ENCODE data around the gene CYB5A. TPM values are rescaled to one million over a fixed set of nuclear protein-coding genes. Genes with fewer than 3 reads are reported as not detected.
"Not testable (repeated sequence)": the region's sequence is repeated elsewhere in the genome, so short reads cannot be mapped to it uniquely, and the experiment has no call there.

The CYB5A gene
- polyA plus RNA-seq, 2 of the 4 experiments (the other 2 are of a cell fraction) = 132 to 267 TPM

DNA sequence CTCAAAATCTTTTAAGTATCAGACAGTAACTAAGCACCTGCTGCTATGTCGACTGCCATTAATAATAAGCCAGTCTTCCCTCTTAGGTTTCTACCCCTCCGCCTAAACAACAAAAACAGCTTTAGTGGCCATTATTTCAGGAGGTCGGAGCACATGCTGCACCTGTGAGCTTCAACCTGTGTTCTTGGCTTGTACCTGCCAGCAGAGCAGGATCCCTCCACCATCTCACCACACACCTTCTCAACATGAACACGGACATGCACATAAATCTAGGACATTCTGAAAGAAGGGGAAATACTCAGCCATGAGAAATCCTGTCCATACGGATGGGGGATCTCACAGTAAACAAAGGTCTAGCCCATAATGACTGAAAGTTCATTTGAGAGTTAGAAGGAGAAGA, 3.7 kb downstream of the CYB5A start (continued):
- TF ChIP-seq RFX5 (IDR thresholded peaks at IDR 0.05) (no peak), HOXA7 (CRISPR knock-in tag; IDR thresholded peaks at IDR 0.05) (no peak), POLR2AphosphoS2 (conservative IDR thresholded peaks at IDR 0.05; ENCODE audit: low read length) (no peak), FOSL2 (IDR thresholded peaks at IDR 0.05) (no peak), FOSL2 (CRISPR knock-in tag; IDR thresholded peaks at IDR 0.05) (no peak)

DNA sequence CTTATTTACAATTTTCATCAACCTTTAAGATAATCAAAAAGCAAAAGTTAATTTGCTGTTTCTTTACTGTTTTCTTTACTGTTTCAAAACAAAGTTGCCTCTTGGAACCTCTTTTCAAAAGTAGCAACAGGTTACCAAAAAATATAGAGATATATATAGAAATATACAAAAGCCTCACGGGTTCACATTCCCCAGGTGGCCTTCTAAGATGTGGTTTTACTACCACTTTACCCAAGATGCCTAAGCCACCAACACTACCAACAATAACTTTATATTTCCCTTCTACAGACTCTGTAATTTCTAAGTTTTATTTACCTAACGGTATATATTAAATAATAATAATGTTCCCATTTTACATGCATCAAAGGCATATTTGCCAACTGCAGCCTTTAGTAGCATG, 4.9 kb downstream of the CYB5A start:
- no peaks in the 10 kb centered on the region for H3K9me3 ChIP-seq
- FAIRE-seq = no peak
- no peak for DNase-seq (ENCODE audit: low read depth in 1 of 2, low spot score in 1 of 2)
- no peak for ATAC-seq
- no peak overlapping the region for H3K4me3 ChIP-seq
- CTCF ChIA-PET = no interaction called here
- WGBS (ENCODE audit: missing lambda C conversion rate) = 90% methylated on average over 2 of the region's 2 CpGs
- peaks cover 81% of the 10 kb centered on the region for H3K4me1 ChIP-seq
- no peak for TF ChIP-seq ZC3H11A (IDR thresholded peaks at IDR 0.05)
- TF ChIP-seq, protein P1, sequence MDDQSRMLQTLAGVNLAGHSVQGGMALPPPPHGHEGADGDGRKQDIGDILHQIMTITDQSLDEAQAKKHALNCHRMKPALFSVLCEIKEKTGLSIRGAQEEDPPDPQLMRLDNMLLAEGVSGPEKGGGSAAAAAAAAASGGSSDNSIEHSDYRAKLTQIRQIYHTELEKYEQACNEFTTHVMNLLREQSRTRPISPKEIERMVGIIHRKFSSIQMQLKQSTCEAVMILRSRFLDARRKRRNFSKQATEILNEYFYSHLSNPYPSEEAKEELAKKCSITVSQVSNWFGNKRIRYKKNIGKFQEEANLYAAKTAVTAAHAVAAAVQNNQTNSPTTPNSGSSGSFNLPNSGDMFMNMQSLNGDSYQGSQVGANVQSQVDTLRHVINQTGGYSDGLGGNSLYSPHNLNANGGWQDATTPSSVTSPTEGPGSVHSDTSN (IDR thresholded peaks at IDR 0.05) = no peak
- no peak overlapping the region for H3K27ac ChIP-seq
- H3K4me2 ChIP-seq = peak overlapping the region; percentile 38; the same call in 2 of the 3 replicates
- POLR2A ChIA-PET = no interaction called here

DNA sequence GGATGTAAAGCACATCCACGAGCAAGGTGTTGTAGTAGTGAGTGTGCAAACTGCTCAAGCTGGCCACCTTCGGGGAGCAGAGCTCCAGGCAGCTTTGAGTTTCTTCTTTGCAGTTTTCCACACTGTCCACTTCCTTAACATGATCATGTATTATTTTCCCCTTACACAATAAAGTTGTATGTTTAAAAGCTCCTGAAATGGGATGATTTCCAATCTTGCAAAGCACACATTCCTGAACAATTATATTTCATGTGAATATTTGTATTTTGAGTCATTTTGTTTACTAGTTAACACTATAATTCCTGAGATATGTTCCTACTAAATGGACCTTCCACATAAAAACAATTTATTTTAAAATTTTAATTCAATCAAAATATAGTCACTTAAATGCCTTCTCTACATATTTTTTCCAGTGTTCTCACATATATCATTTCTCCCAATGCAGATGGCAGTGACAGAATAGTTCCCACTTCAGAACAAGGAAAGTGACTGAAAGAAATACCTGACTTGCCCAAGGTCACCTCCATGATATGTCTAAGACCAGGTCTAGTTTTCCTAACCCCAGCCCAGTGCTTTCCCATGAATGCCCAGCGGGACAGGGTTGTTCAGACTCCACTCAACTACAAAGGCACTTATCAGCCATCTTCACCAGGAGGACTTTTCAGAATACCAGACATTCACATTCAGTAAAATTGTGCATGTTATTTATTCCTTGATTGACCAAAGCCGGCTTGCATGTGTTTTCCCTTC, 5.5 kb downstream of the CYB5A start:
- ATAC-seq (no peak), FAIRE-seq (no peak), DNase-seq (ENCODE audit: low read depth in 1 of 2, low spot score in 1 of 2) (no peak)
- CTCF ChIA-PET = no interaction called here
- TF ChIP-seq ZNF302 (CRISPR knock-in tag; IDR thresholded peaks at IDR 0.05) (no peak), RAD21 (conservative IDR thresholded peaks at IDR 0.05 in 1 of 2, IDR thresholded peaks at IDR 0.05 in 1 of 2) (no peak), CBX2 (IDR thresholded peaks at IDR 0.05; ENCODE audit: borderline replicate concordance, low read depth) (no peak), NR3C1 (IDR thresholded peaks at IDR 0.05) (no peak), KDM1A (IDR thresholded peaks at IDR 0.05; ENCODE audit: low read depth) (no peak), POLR2A (IDR thresholded peaks at IDR 0.05; ENCODE audit: low read length) (no peak)
- POLR2A ChIA-PET = no interaction called here
- Histone ChIP-seq H3K4me1 (peaks cover 87% of the 10 kb centered on the region), H3K9me3 (no peaks in the 10 kb centered on the region), H3K4me2 (peak overlapping the region; percentile 38; the same call in 2 of the 3 replicates), H3K27ac (peak overlapping the region; percentile 22 to 64; a peak in 3 of 6 replicates), H3K4me3 (no peak overlapping the region)
- 87% methylated on average over 4 of the region's 4 CpGs for WGBS (ENCODE audit: missing lambda C conversion rate)

DNA sequence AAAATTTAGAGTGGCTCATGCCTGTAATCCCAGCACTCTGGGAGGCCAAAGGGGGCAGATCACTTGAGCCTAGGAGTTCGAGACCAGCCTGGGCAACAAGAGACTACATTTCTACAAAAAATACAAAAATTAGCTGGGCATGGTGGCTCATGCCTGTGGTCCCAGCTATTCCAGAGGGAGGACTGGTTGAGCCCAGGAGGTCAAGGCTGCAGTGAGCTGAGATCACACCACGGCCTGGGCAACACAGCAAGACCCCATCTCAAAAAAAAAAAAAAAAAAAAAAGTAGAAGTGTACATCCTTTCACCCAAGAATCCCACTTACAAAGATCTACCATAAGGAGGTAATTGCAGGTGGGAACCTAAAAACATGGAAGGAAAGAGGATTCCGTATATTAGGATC, 6.2 kb downstream of the CYB5A start:
- H3K4me3 ChIP-seq = not testable (repeated sequence)
- CTCF ChIA-PET = interaction anchor here (1.2 kb wide), 1 partner anchor 68 kb away, joined by 3 read pairs; no protein-coding TSS in a partner anchor

DNA sequence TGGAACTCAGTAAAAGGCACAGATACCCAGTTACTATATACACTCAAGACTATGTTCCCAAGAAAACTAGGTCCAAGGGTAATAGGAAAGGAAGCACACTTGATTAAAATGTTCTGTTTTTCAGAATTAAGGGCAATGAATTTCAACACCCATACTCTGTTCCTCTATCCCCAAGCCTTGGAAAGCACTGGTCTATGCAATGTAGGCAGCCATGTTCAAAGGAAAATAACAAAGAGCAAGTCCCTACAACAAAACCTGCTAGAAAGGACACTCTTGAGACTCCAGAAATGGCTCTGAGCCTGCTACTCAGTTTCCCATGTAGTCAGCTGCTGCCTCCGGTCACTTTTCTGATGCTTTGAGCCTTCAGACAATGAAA, 6.8 kb downstream of the CYB5A start:
- Histone ChIP-seq H3K4me3 (no peak overlapping the region), H3K4me2 (no peak overlapping the region), H3K4me1 (peaks cover 76% of the 10 kb centered on the region), H3K9me3 (no peaks in the 10 kb centered on the region), H3K27ac (no peak overlapping the region; a peak in 2 of 6 replicates)
- CTCF ChIA-PET = interaction anchor here (1.2 kb wide), 1 partner anchor 68 kb away, joined by 3 read pairs; no protein-coding TSS in a partner anchor
- ATAC-seq = no peak
- TF ChIP-seq ZC3H11A (IDR thresholded peaks at IDR 0.05) = no peak
- TF ChIP-seq RFX5 (IDR thresholded peaks at IDR 0.05) = no peak
- no peak for TF ChIP-seq CBX2 (IDR thresholded peaks at IDR 0.05; ENCODE audit: borderline replicate concordance, low read depth)
- TF ChIP-seq TP53 (CRISPR knock-in tag; IDR thresholded peaks at IDR 0.05) = no peak
- TF ChIP-seq PHF8 (IDR thresholded peaks at IDR 0.05; ENCODE audit: borderline replicate concordance, low read depth) = no peak
- TF ChIP-seq FOXS1 (CRISPR knock-in tag; IDR thresholded peaks at IDR 0.05) = no peak
- TF ChIP-seq, protein P2, sequence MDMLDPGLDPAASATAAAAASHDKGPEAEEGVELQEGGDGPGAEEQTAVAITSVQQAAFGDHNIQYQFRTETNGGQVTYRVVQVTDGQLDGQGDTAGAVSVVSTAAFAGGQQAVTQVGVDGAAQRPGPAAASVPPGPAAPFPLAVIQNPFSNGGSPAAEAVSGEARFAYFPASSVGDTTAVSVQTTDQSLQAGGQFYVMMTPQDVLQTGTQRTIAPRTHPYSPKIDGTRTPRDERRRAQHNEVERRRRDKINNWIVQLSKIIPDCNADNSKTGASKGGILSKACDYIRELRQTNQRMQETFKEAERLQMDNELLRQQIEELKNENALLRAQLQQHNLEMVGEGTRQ (IDR thresholded peaks at IDR 0.05) = no peak
- no peak for TF ChIP-seq CHD4 (IDR thresholded peaks at IDR 0.05; ENCODE audit: borderline replicate concordance)
- TF ChIP-seq, protein P3, sequence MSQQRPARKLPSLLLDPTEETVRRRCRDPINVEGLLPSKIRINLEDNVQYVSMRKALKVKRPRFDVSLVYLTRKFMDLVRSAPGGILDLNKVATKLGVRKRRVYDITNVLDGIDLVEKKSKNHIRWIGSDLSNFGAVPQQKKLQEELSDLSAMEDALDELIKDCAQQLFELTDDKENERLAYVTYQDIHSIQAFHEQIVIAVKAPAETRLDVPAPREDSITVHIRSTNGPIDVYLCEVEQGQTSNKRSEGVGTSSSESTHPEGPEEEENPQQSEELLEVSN (IDR thresholded peaks at IDR 0.05; ENCODE audit: borderline replicate concordance, low read depth) = no peak
- TF ChIP-seq MAZ (IDR thresholded peaks at IDR 0.05; ENCODE audit: borderline replicate concordance, low read depth, low read length) = no peak
- no peak for TF ChIP-seq KDM1A (IDR thresholded peaks at IDR 0.05; ENCODE audit: low read depth)
- FAIRE-seq = no peak
- 94% methylated on average over 1 of the region's 1 CpG for WGBS (ENCODE audit: missing lambda C conversion rate)
- no peak for DNase-seq (ENCODE audit: low read depth in 1 of 2, low spot score in 1 of 2)
- POLR2A ChIA-PET = no interaction called here

More for the DNA sequence above, 6.2 kb downstream of the CYB5A start:
- POLR2A ChIA-PET; ATAC-seq; H3K9me3 ChIP-seq; DNase-seq (ENCODE audit: low read depth in 1 of 2, low spot score in 1 of 2); FAIRE-seq: not testable (repeated sequence)
- H3K4me2 ChIP-seq = peak overlapping the region; percentile 38; the same call in 1 of the 3 replicates
- 93% methylated on average over 3 of the region's 3 CpGs for WGBS (ENCODE audit: missing lambda C conversion rate)
- H3K4me1 ChIP-seq = peaks cover 82% of the 10 kb centered on the region
- H3K27ac ChIP-seq = peak overlapping the region in 1 of 2 experiments; percentile 64; a peak in 3 of 6 replicates
